Loucy (cell line): ENCODE results near the gene MIPEP.

ENCODE experiments used
- H2AFZ ChIP-seq: fragments of 200-600 bp; sonication (generic); 2 replicates; pipeline ENCODE4 v1.6.0; 2016; ENCODE audit warnings: antibody characterized with exemption, mild to moderate bottlenecking, low read length, moderate library complexity
- H3F3A ChIP-seq: fragments of 200-600 bp; 2 replicates; pipeline ENCODE4 v1.6.0; 2016; ENCODE audit warnings: antibody characterized with exemption, low read depth, mild to moderate bottlenecking
- H3K27me3 ChIP-seq: fragments of 200-600 bp; sonication (generic); 2 replicates; pipeline ENCODE4 v1.6.1; 2014; ENCODE audit warnings: low read length, mild to moderate bottlenecking; ENCODE audit not compliant: insufficient read depth, poor library complexity, severe bottlenecking
- H3K36me3 ChIP-seq: fragments of 200-600 bp; sonication (generic); 2 replicates; pipeline ENCODE4 v1.6.1; 2016; ENCODE audit warnings: low read length; ENCODE audit not compliant: insufficient read depth
- H3K4me1 ChIP-seq: fragments of 200-600 bp; sonication (generic); 2 replicates; pipeline ENCODE4 v1.5.1; 2014; ENCODE audit warnings: low read length, mild to moderate bottlenecking; ENCODE audit not compliant: insufficient read depth, poor library complexity, severe bottlenecking
- H3K4me2 ChIP-seq: fragments of 200-600 bp; sonication (generic); 2 replicates; pipeline ENCODE4 v1.6.0; 2014; ENCODE audit warnings: antibody characterized with exemption, low read length, low read depth, mild to moderate bottlenecking; ENCODE audit not compliant: poor library complexity, severe bottlenecking
- H3K4me3 ChIP-seq: fragments of 200-600 bp; sonication (generic); 2 replicates; pipeline ENCODE4 v1.5.1; 2014; ENCODE audit warnings: low read length, mild to moderate bottlenecking, mixed read lengths; ENCODE audit not compliant: poor library complexity, severe bottlenecking
- H3K79me2 ChIP-seq: fragments of 200-600 bp; sonication (generic); 2 replicates; pipeline ENCODE4 v1.6.1; 2014; ENCODE audit warnings: low read length; ENCODE audit not compliant: insufficient read depth
- H3K9ac ChIP-seq: fragments of 200-600 bp; sonication (generic); 2 replicates; pipeline ENCODE4 v1.6.0; 2014; ENCODE audit warnings: mild to moderate bottlenecking, low read depth, low read length, moderate library complexity; ENCODE audit not compliant: poor library complexity, severe bottlenecking
- H3K9me2 ChIP-seq: fragments of 200-600 bp; sonication (generic); replicated peaks from 2 replicates; pipeline ENCODE4 v1.6.1; 2016; ENCODE audit warnings: low read depth, low read length, mixed read lengths
- H3K9me3 ChIP-seq: fragments of 200-600 bp; sonication (generic); 2 replicates; pipeline ENCODE4 v1.6.1; 2014; ENCODE audit warnings: mild to moderate bottlenecking, antibody characterized with exemption, low read length, low read depth; ENCODE audit not compliant: insufficient read depth
- H4K20me1 ChIP-seq: fragments of 200-600 bp; sonication (generic); 2 replicates; pipeline ENCODE4 v1.6.0; 2014; ENCODE audit warnings: antibody characterized with exemption, low read length, mild to moderate bottlenecking; ENCODE audit not compliant: insufficient read depth, poor library complexity, severe bottlenecking
- CTCF ChIP-seq: fragments of 200-600 bp; sonication (generic); conservative IDR thresholded peaks from 2 replicates; pipeline ENCODE4 v1.5.1; 2014; ENCODE audit warnings: mild to moderate bottlenecking, antibody characterized with exemption, low read length
- EZH2phosphoT487 ChIP-seq: fragments of 200-600 bp; IDR thresholded peaks from 2 replicates; pipeline ENCODE4 v1.6.1; 2018; ENCODE audit warnings: antibody characterized with exemption, mild to moderate bottlenecking, moderate library complexity, borderline replicate concordance

The MIPEP gene

GRCh38 chr13:23714672-23715071 is 174.5 kb downstream of the MIPEP start:
- peaks cover 12% of the 10 kb centered on the region for H3K4me1 ChIP-seq
- no peak overlapping the region for H3K4me3 ChIP-seq
- no peaks in the 10 kb centered on the region for H4K20me1 ChIP-seq
- no peak overlapping the region for H3K4me2 ChIP-seq
- no peaks in the 10 kb centered on the region for H3K9me3 ChIP-seq
- H2AFZ ChIP-seq, result no peak overlapping the region
- no peaks in the 10 kb centered on the region for H3K27me3 ChIP-seq
- TF ChIP-seq EZH2phosphoT487 (no peak), CTCF (no peak)
- no peaks in the 10 kb centered on the region for H3F3A ChIP-seq
- H3K36me3 ChIP-seq, result no peaks in the 10 kb centered on the region
- no peaks in the 10 kb centered on the region for H3K9me2 ChIP-seq
- H3K9ac ChIP-seq, result no peak overlapping the region
- H3K79me2 ChIP-seq, result no peaks in the 10 kb centered on the region

- no peaks in the 10 kb centered on the region for H3K4me1 ChIP-seq
- TF ChIP-seq CTCF, result no peak
- TF ChIP-seq EZH2phosphoT487, result no peak
- no peak overlapping the region for H2AFZ ChIP-seq
- no peaks in the 10 kb centered on the region for H3K9me3 ChIP-seq
- no peaks in the 10 kb centered on the region for H3F3A ChIP-seq
- no peaks in the 10 kb centered on the region for H4K20me1 ChIP-seq
- H3K9ac ChIP-seq, result no peak overlapping the region
- no peak overlapping the region for H3K4me2 ChIP-seq
- no peaks in the 10 kb centered on the region for H3K36me3 ChIP-seq
- H3K9me2 ChIP-seq, result no peaks in the 10 kb centered on the region
- H3K4me3 ChIP-seq, result no peak overlapping the region
- H3K79me2 ChIP-seq, result no peaks in the 10 kb centered on the region
- H3K27me3 ChIP-seq, result no peaks in the 10 kb centered on the region
Observed at GRCh38 chr13:23711355-23711754, 177.8 kb downstream of the MIPEP start.

- H3K79me2 ChIP-seq, result no peaks in the 10 kb centered on the region
- H3K4me1 ChIP-seq, result no peaks in the 10 kb centered on the region
Observed at GRCh38 chr13:23710366-23710765, 178.8 kb downstream of the MIPEP start.

More at GRCh38 chr13:23710366-23710765, 178.8 kb downstream of the MIPEP start:
- Histone ChIP-seq H3K36me3 (no peaks in the 10 kb centered on the region), H2AFZ (no peak overlapping the region), H3K9me2 (no peaks in the 10 kb centered on the region), H3K27me3 (no peaks in the 10 kb centered on the region), H3K9me3 (no peaks in the 10 kb centered on the region), H3K9ac (no peak overlapping the region), H3K4me3 (no peak overlapping the region), H3K4me2 (no peak overlapping the region), H3F3A (no peaks in the 10 kb centered on the region), H4K20me1 (no peaks in the 10 kb centered on the region)
- no peak for TF ChIP-seq CTCF
- no peak for TF ChIP-seq EZH2phosphoT487
